NCI-H2171 (cell line): ENCODE data around the gene PAM16.
A peak's percentile ranks its signal among the peaks of the same experiment; 100 is the strongest.

Experiments
- DNase-seq: peaks from one replicate; lab custom pipeline; 2025; lab: John Stamatoyannopoulos, UW

PAM16 gene

GRCh38 chr16:4371357-4372000 is 20.4 kb upstream of the PAM16 start, which contains the start of gene VASN:
Gene VASN (plus strand): TSS chr16:4371848. CDS start chr16:4380878, 9,030 bp downstream.
- DNase-seq: peak; percentile 43

- DNase-seq: no peak
Observed at GRCh38 chr16:4370570-4371356, 19.6 kb upstream of the PAM16 start.

DNA sequence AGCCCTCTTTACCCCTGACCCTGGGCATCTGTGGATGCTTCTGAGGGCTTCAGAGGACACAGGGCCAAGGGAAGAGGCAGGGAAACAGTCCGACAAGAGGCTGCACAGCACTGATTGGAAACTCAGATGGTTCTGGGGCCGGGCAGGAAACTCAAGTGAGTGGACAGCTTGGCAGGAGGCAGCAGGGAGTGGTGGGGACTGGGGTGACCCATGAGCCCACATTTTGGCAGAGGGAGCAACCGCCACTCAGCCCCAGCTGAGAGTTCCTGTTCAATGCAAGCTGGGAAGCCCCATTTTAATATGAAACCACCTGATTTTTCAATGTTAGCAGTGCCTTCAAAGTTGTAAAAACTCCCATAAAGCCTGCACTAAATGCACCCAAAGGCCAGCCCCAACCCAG is 19.0 kb upstream of the PAM16 start:
- no peak for DNase-seq

DNA sequence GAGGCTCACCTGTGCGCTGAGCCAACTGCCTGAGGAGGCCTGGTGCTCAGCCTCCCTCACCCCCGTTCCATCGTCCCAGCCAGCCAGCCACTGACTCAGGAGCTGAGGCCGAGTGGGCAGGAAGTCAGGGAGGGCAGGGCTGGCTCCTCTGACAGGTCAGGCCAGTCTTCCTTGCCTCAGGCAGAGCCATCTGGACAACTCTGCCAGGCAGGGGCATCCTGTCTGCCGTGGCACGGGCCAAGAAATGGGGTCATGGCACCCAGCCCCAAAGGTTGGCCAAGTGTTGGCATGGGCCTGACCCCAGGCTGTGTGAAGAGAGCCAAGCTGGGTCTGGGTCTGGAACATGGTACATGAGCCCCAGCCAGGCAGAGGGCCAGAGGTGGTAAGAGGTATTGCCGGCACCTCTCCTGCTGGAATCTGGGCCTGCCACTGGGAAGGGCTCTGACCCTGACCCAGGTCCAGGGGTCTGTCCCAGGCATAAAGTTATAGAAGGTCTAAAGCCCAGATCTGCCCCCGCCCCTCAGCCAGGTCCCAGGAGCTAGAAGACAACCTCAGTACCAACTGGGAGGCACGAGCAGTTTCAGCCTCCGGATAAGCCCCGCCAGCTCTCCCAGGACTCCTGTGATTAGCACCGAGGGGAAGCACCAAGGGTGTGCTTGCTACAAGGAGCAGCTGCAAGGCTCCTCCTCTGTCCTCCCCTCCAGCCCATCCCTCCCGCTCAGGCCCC is 18.0 kb upstream of the PAM16 start:
- DNase-seq: no peak

DNA sequence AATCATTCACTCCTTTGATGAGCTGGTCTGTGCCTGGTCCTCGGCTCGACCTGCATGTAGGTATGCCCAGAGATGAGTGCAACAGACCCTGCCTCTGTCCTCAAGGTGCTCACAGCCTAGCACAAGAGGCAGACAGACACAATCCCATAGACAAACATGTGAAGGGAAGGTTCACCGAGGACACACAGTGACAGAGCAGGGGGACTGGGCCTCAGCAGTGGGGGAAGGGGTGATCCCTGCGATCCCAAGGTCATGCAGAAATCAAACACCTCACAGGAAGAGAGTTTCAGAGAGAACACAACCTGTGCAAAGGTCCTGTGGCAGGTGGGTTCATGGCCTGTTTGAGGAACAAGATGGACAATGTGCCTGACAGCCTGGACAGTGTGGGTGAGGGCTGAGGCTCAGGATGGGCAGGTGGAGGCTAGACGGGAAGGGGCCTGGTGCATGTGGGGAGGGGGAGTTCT is 16.3 kb upstream of the PAM16 start:
- no peak for DNase-seq

GRCh38 chr16:4366016-4366415 is 14.9 kb upstream of the PAM16 start:
- no peak for DNase-seq

GRCh38 chr16:4365615-4366014 is 14.5 kb upstream of the PAM16 start:
- no peak for DNase-seq

- no peak for DNase-seq
Observed at GRCh38 chr16:4365014-4365406, 13.9 kb upstream of the PAM16 start.

GRCh38 chr16:4364196-4365013 is 13.3 kb upstream of the PAM16 start:
- DNase-seq: no peak

DNA sequence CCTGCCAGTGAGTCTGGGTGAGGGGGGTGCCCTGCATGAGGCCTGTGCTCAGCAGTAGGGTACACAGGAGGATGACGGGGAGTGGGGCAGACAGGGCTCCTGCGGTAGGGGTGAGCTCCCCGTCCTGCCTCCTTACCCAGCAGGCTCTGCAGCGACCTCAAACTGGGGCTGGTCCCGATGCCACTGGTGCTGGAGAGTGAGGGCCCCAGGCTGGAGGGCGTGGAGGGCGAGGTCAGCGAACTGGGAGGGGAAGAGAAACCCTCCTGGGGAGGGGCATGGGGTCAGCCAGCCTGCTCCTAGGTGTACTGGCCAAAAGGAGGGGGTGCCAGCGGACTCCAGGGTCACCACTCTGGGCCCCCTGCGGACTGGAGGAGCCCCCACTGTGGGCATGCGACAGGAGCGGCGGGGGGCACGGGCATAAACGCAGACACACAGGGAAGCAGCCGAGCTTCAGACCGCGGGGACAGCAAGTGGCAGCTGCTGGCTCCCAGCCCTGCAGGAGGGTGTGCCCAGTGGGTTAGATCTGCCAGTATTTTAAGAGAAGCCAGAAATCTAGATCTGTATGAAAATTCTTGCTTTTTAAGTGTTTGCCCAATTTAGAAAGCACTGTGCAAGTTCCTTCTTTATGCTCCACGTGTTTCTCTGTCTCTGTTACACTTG is 11.5 kb upstream of the PAM16 start:
- DNase-seq: no peak

GRCh38 chr16:4361944-4362311 is 10.8 kb upstream of the PAM16 start:
- no peak for DNase-seq

GRCh38 chr16:4361033-4361943 is 10.2 kb upstream of the PAM16 start:
- DNase-seq: no peak

- no peak for DNase-seq
Observed at GRCh38 chr16:4360538-4361021, 9.5 kb upstream of the PAM16 start.

- no peak for DNase-seq
Observed at GRCh38 chr16:4359914-4360313, 8.8 kb upstream of the PAM16 start.

DNA sequence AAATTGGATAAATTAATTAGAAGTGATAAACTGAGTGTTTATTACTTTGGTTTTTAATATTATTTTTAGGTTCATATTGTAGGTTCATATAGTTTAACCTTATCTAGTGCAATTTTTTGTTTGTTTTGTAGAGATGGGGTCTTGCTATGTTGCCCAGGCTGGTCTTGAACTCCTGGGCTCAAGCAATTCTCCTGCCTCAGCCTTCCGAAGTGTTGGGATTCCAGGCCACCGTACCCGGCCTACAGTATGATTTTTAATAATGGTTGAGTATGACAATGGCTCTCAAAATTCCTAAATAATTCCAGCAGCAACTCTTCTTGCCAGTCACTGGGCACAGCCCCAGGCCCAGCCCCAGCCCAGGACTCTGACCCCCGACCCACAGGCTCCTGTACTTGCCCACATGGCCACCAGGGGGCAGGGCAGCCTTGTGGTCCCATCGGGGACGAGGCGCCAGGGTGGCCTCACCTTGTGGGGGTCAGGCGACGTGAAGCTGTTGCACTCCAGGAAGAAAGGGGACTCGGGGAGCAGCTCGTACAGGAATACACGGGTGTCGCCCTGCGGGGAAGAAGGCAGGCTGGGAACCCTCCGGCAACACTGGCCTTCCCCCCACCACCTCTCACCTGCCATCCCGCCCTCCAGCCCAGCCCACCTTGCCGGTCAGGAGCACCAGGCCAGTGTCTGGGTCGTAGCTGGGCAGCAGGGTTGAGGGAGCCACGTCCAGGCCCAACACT is 7.9 kb upstream of the PAM16 start:
- no peak for DNase-seq

- no peak for DNase-seq
Observed at GRCh38 chr16:4358236-4358635, 7.1 kb upstream of the PAM16 start.

- no peak for DNase-seq
Observed at GRCh38 chr16:4356820-4357219, 5.7 kb upstream of the PAM16 start.

GRCh38 chr16:4354512-4355409 is 3.6 kb upstream of the PAM16 start:
- DNase-seq: no peak
